ENCODE results near the gene CASS4. TPM values are rescaled to one million over a fixed set of nuclear protein-coding genes. Genes with fewer than 3 reads are reported as not detected.

CASS4 gene
- total and polyA plus RNA-seq, 2 donors (not counting 3 experiments of a cell fraction or from before 2014, with no cell fraction given), result not detected

- H3K4me2 ChIP-seq (ENCODE audit: insufficient read depth, low read length), result no peak overlapping the region
These were observed 17.4 kb downstream of the CASS4 start for GRCh38 chr20:56429502-56429901.

More at GRCh38 chr20:56429502-56429901, 17.4 kb downstream of the CASS4 start:
- ChIA-PET CTCF (no interaction called here), POLR2A (no interaction called here)
- Histone ChIP-seq H3K9ac (replicated peaks; ENCODE audit: extremely low read depth, insufficient read depth, low read length) (no peak overlapping the region), H3K36me3 (ENCODE audit: control insufficient read depth in 2 of 2, extremely low read depth in 1 of 2, insufficient read depth in 2 of 2, low read length in 2 of 2) (no peaks in the 10 kb centered on the region), H3K4me3 (replicated peaks in 1 of 3; ENCODE audit: insufficient read depth in 1 of 3, low read depth in 1 of 3, low read length in 3 of 3) (no peak overlapping the region), H3K9me1 (replicated peaks; ENCODE audit: control insufficient read depth, extremely low read depth, insufficient read depth, low read length) (no peaks in the 10 kb centered on the region), H4K20me1 (replicated peaks; ENCODE audit: control insufficient read depth, extremely low read depth, insufficient read depth, low read length) (no peaks in the 10 kb centered on the region), H3K4me1 (ENCODE audit: control insufficient read depth, extremely low read depth, insufficient read depth, low read length) (peaks cover 2% of the 10 kb centered on the region), H2AFZ (ENCODE audit: low read depth, low read length) (no peak overlapping the region), H3K79me2 (ENCODE audit: control insufficient read depth, insufficient read depth, low read length) (no peaks in the 10 kb centered on the region), H3K9me3 (replicated peaks; ENCODE audit: control insufficient read depth, insufficient read depth, low read length) (no peaks in the 10 kb centered on the region), H3K27me3 (ENCODE audit: control insufficient read depth in 2 of 2, insufficient read depth in 2 of 2, low read length in 2 of 2) (peaks cover 73 to 75% of the 10 kb centered on the region in 2 experiments), H3K27ac (ENCODE audit: insufficient read depth, low read depth, low read length) (no peak overlapping the region)
- dilution Hi-C loops (cut with MboI; ENCODE audit: extremely low pct_ligation_motif_present, low sequenced_read_pairs), result no loop called here
- BruUV-seq (replicated peaks), result no TSS peak
- DNase-seq (ENCODE audit: low read depth, low spot score), result peak; percentile 33
- TF ChIP-seq MAX (IDR thresholded peaks at IDR 0.05; ENCODE audit: insufficient read depth, insufficient read length) (no peak), FOS (IDR thresholded peaks at IDR 0.05; ENCODE audit: borderline replicate concordance, insufficient read depth, low read length) (no peak), EZH2 (IDR thresholded peaks at IDR 0.05; ENCODE audit: borderline replicate concordance, low read depth, low read length, severe bottlenecking) (no peak), JUN (IDR thresholded peaks at IDR 0.05; ENCODE audit: borderline replicate concordance, insufficient read depth, insufficient read length, low read depth) (no peak), POLR2A (IDR thresholded peaks at IDR 0.05; ENCODE audit: low read depth, low read length) (no peak), CTCF (IDR thresholded peaks at IDR 0.05; ENCODE audit: extremely low read depth in 1 of 2, insufficient read depth in 1 of 2, low read depth in 1 of 2, low read length in 2 of 2) (no peak), POLR2AphosphoS5 (IDR thresholded peaks at IDR 0.05; ENCODE audit: insufficient read depth, low read depth, low read length) (no peak), GATA2 (IDR thresholded peaks at IDR 0.05; ENCODE audit: insufficient read depth, insufficient read length, low read depth, low read length) (no peak), MYC (IDR thresholded peaks at IDR 0.05; ENCODE audit: low read depth, low read length) (no peak)
- FAIRE-seq, result no peak
- intact Hi-C loops (cut with micrococcal nuclease), result no loop called here
